HEK293T (cell line): ENCODE results near the gene CEP68.
"Not testable (repeated sequence)": the region's sequence is repeated elsewhere in the genome, so short reads cannot be mapped to it uniquely, and the experiment has no call there.

ENCODE experiments used
- CTCF ChIA-PET: fragments of 350-600 bp; formaldehyde crosslinking; extraction: SDS; loops from one replicate; lab custom pipeline; 2021; ENCODE audit warnings: antibody characterized with exemption, inconsistent platforms; lab: Yijun Ruan, JAX
- POLR2A ChIA-PET: fragments of 350-600 bp; formaldehyde crosslinking; extraction: SDS; loops from one replicate; lab custom pipeline; 2020; ENCODE audit warnings: antibody characterized with exemption, inconsistent platforms; lab: Yijun Ruan, JAX
- DNase-seq: peaks from one replicate; pipeline ENCODE4 v3.0.0; 2012; ENCODE audit warnings: mixed read lengths; ENCODE audit errors: extremely low spot score
- ARNT ChIP-seq: fragments of 450-650 bp; IDR thresholded peaks from 2 replicates; pipeline ENCODE4 v1.6.1; 2017; ENCODE audit warnings: mild to moderate bottlenecking
- BHLHE40 ChIP-seq: fragments of 450-650 bp; IDR thresholded peaks from 2 replicates; pipeline ENCODE4 v1.6.1; 2016; ENCODE audit warnings: mild to moderate bottlenecking, moderate library complexity, borderline replicate concordance
- CTBP1 ChIP-seq: fragments of 450-650 bp; IDR thresholded peaks from 2 replicates; pipeline ENCODE4 v1.6.1; 2016; ENCODE audit warnings: borderline replicate concordance
- ELF4 ChIP-seq: fragments of 450-650 bp; IDR thresholded peaks from 2 replicates; pipeline ENCODE4 v1.6.1; 2017; ENCODE audit warnings: antibody characterized with exemption
- FOXA1 ChIP-seq: fragments of 450-650 bp; IDR thresholded peaks from 2 replicates; pipeline ENCODE4 v1.6.1; 2016; ENCODE audit warnings: mild to moderate bottlenecking
- FOXK2 ChIP-seq: fragments of 450-650 bp; IDR thresholded peaks from 2 replicates; pipeline ENCODE4 v1.6.1; 2016; ENCODE audit warnings: mild to moderate bottlenecking
- FOXM1 ChIP-seq: fragments of 450-650 bp; IDR thresholded peaks from 2 replicates; pipeline ENCODE4 v1.6.1; 2017; ENCODE audit warnings: mild to moderate bottlenecking, borderline replicate concordance
- HDGF ChIP-seq: fragments of 450-650 bp; IDR thresholded peaks from 2 replicates; pipeline ENCODE4 v1.6.1; 2017; ENCODE audit warnings: antibody characterized with exemption, borderline replicate concordance
- L3MBTL2 ChIP-seq: fragments of 450-650 bp; conservative IDR thresholded peaks from 2 replicates; pipeline ENCODE4 v1.6.1; 2016; ENCODE audit warnings: mild to moderate bottlenecking
- LEF1 ChIP-seq: fragments of 450-650 bp; IDR thresholded peaks from 2 replicates; pipeline ENCODE4 v1.6.1; 2017; ENCODE audit warnings: mild to moderate bottlenecking, borderline replicate concordance
- NFRKB ChIP-seq: fragments of 450-650 bp; IDR thresholded peaks from 2 replicates; pipeline ENCODE4 v1.6.1; 2016; ENCODE audit warnings: mild to moderate bottlenecking, moderate library complexity
- PKNOX1 ChIP-seq: fragments of 450-650 bp; IDR thresholded peaks from 2 replicates; pipeline ENCODE4 v1.6.1; 2016
- SP1 ChIP-seq: fragments of 450-650 bp; IDR thresholded peaks from 2 replicates; pipeline ENCODE4 v1.6.1; 2017
- SUZ12 ChIP-seq: fragments of 450-650 bp; IDR thresholded peaks from 2 replicates; pipeline ENCODE4 v1.6.1; 2016; ENCODE audit warnings: mild to moderate bottlenecking
- TARDBP ChIP-seq: fragments of 450-650 bp; IDR thresholded peaks from 2 replicates; pipeline ENCODE4 v1.6.1; 2016
- ZNF384 ChIP-seq: fragments of 450-650 bp; IDR thresholded peaks from 2 replicates; pipeline ENCODE4 v1.6.1; 2016

CEP68 gene

GRCh38 chr2:65027616-65028244 is 28.5 kb upstream of the CEP68 start:
- ChIA-PET CTCF (no interaction called here), POLR2A (no interaction called here)

GRCh38 chr2:65030476-65031332 is 25.5 kb upstream of the CEP68 start:
- TF ChIP-seq ARNT, result no peak
- TF ChIP-seq PKNOX1, result no peak
- TF ChIP-seq SP1, result no peak
- no peak for TF ChIP-seq L3MBTL2
- no peak for TF ChIP-seq ELF4
- TF ChIP-seq NFRKB, result no peak
- no peak for TF ChIP-seq BHLHE40
- no peak for TF ChIP-seq CTBP1
- no peak for TF ChIP-seq HDGF
- TF ChIP-seq LEF1, result no peak
- no peak for TF ChIP-seq TARDBP
- no peak for TF ChIP-seq FOXM1
- TF ChIP-seq SUZ12, result no peak
- no peak for TF ChIP-seq FOXK2
- POLR2A ChIA-PET, result interaction anchor here (0.8 kb wide), 1 partner anchor 113 kb away, joined by 3 read pairs; no protein-coding TSS in a partner anchor
- DNase-seq, result no peak
- CTCF ChIA-PET, result interaction anchor here (0.6 to 3.0 kb wide), 2 partner anchors 110 to 112 kb away, joined by 3 to 11 read pairs; no protein-coding TSS in a partner anchor

More at GRCh38 chr2:65027616-65028244, 28.5 kb upstream of the CEP68 start:
- no peak for TF ChIP-seq SP1
- TF ChIP-seq FOXA1, result no peak
- no peak for TF ChIP-seq BHLHE40
- TF ChIP-seq SUZ12, result no peak
- TF ChIP-seq FOXM1, result no peak
- no peak for TF ChIP-seq L3MBTL2
- TF ChIP-seq FOXK2, result no peak
- TF ChIP-seq ELF4, result no peak
- no peak for TF ChIP-seq ZNF384
- TF ChIP-seq HDGF, result no peak
- TF ChIP-seq LEF1, result no peak
- TF ChIP-seq CTBP1, result no peak
- TF ChIP-seq TARDBP, result no peak
- no peak for TF ChIP-seq PKNOX1
- TF ChIP-seq NFRKB, result no peak
- TF ChIP-seq ARNT, result no peak
- no peak for DNase-seq

- POLR2A ChIA-PET, result interaction anchor here (0.8 kb wide), 1 partner anchor 114 kb away, joined by 3 read pairs; no protein-coding TSS in a partner anchor
- TF ChIP-seq TARDBP, result no peak
- TF ChIP-seq NFRKB, result no peak
- no peak for TF ChIP-seq SUZ12
- no peak for TF ChIP-seq PKNOX1
- no peak for TF ChIP-seq FOXK2
- TF ChIP-seq BHLHE40, result no peak
- TF ChIP-seq SP1, result no peak
- no peak for TF ChIP-seq HDGF
- CTCF ChIA-PET, result interaction anchor here (0.6 to 3.0 kb wide), 2 partner anchors 111 to 113 kb away, joined by 3 to 11 read pairs; no protein-coding TSS in a partner anchor
- no peak for DNase-seq
Observed at GRCh38 chr2:65031341-65032018, 24.7 kb upstream of the CEP68 start.

- POLR2A ChIA-PET, result no interaction called here
- TF ChIP-seq FOXK2 (no peak), SUZ12 (no peak)
Observed at GRCh38 chr2:65032019-65032975, 23.9 kb upstream of the CEP68 start.

GRCh38 chr2:65033178-65033577 is 23.0 kb upstream of the CEP68 start:
- no peak for DNase-seq
- POLR2A ChIA-PET, result no interaction called here
- TF ChIP-seq CTBP1, result no peak
- TF ChIP-seq ZNF384, result peak; percentile 77
- TF ChIP-seq TARDBP, result no peak
- TF ChIP-seq NFRKB, result no peak
- TF ChIP-seq BHLHE40, result no peak
- CTCF ChIA-PET, result interaction anchor here (0.6 to 3.0 kb wide), 6 partner anchors 26 to 299 kb away, joined by 3 to 11 read pairs (median 4); no protein-coding TSS in a partner anchor

More at GRCh38 chr2:65032019-65032975, 23.9 kb upstream of the CEP68 start:
- CTCF ChIA-PET, result interaction anchor here (3.0 kb wide), 1 partner anchor 114 kb away, joined by 11 read pairs; no protein-coding TSS in a partner anchor
- no peak for DNase-seq

GRCh38 chr2:65033667-65034066 is 22.5 kb upstream of the CEP68 start:
- CTCF ChIA-PET, result interaction anchor here (0.6 to 3.0 kb wide), 8 partner anchors 26 to 300 kb away, joined by 3 to 11 read pairs (median 4); no protein-coding TSS in a partner anchor
- DNase-seq, POLR2A ChIA-PET: not testable (repeated sequence)
